Amygdala (tissue), 56 donors: ENCODE data around the gene DUSP10.

Experiments
- DNase-seq, 56 donors: peaks; one replicate each; lab custom pipeline; 2025; lab: John Stamatoyannopoulos, UW

The DUSP10 gene

GRCh38 chr1:221716713-221717484 is 25.0 kb downstream of the DUSP10 start:
- DNase-seq, result no peak

- DNase-seq, result no peak
Observed at GRCh38 chr1:221715321-221716169, 26.3 kb downstream of the DUSP10 start.

GRCh38 chr1:221714227-221715152 is 27.4 kb downstream of the DUSP10 start:
- no peak for DNase-seq

GRCh38 chr1:221712776-221713431 is 29.0 kb downstream of the DUSP10 start:
- peak in 1 of 56 donors; percentile 13 for DNase-seq

- DNase-seq, result no peak
Observed at GRCh38 chr1:221712198-221712684, 29.6 kb downstream of the DUSP10 start.

- DNase-seq, result no peak
Observed at GRCh38 chr1:221711656-221712055, 30.2 kb downstream of the DUSP10 start.

GRCh38 chr1:221711063-221711577 is 30.8 kb downstream of the DUSP10 start:
- DNase-seq, result peak in 1 of 56 donors; percentile 23

GRCh38 chr1:221709854-221710253 is 32.0 kb downstream of the DUSP10 start:
- DNase-seq, result no peak

- DNase-seq, result peak in 41 of 56 donors; percentile 16 to 91 (median 60)
Observed at GRCh38 chr1:221708987-221709386, 32.9 kb downstream of the DUSP10 start.

- DNase-seq, result peak in 9 of 56 donors; percentile 20 to 66 (median 36)
Observed at GRCh38 chr1:221708076-221708571, 33.8 kb downstream of the DUSP10 start.

GRCh38 chr1:221706876-221707582 is 34.9 kb downstream of the DUSP10 start:
- no peak for DNase-seq

- no peak for DNase-seq
Observed at GRCh38 chr1:221706191-221706590, 35.7 kb downstream of the DUSP10 start.

GRCh38 chr1:221704306-221704705 is 37.6 kb downstream of the DUSP10 start:
- DNase-seq, result no peak

GRCh38 chr1:221701570-221702186 is 40.2 kb downstream of the DUSP10 start:
- DNase-seq, result no peak

- DNase-seq, result no peak
Observed at GRCh38 chr1:221700948-221701347, 40.9 kb downstream of the DUSP10 start.

GRCh38 chr1:221700536-221700935 is 41.4 kb downstream of the DUSP10 start:
- DNase-seq, result no peak

- no peak for DNase-seq
Observed at GRCh38 chr1:221699978-221700519, 41.8 kb downstream of the DUSP10 start.

- no peak for DNase-seq
Observed at GRCh38 chr1:221699577-221699976, 42.3 kb downstream of the DUSP10 start.
